ENCODE results near the gene PSEN1.

DNA sequence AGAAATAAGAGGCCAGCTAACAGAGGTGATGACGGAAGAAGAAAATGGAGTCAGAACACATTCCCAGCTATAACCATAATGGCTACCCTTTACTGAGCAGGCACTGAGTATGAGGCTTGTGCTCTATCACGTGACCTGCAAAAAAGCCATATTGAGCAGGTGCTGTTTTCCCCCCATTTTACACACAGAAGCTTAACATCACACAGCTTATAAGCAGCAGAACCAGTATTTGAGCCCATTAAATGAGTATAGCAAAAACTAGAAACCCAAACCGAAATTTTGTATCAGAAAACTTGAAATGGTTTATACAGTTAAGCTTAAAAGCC lies 129.4 kb downstream of the PSEN1 start:
- no peak for TF ChIP-seq CTCF (IDR thresholded peaks at IDR 0.05)
- no peak for TF ChIP-seq POLR2A (IDR thresholded peaks at IDR 0.05)
- TF ChIP-seq POLR2AphosphoS5 (IDR thresholded peaks at IDR 0.05) = no peak
